OCI-LY3 (cell line): Measurements from ENCODE around the gene FAM229B.

Experiments used
- CTCF ChIP-seq: fragments of 200-600, 300-600 bp; sonication (generic); IDR thresholded peaks from 2 replicates; pipeline ENCODE4 v1.5.1; 2014; ENCODE audit warnings: antibody characterized with exemption, low read length, low read depth
- EZH2phosphoT487 ChIP-seq: fragments of 200-600 bp; shearing (Covaris generic); IDR thresholded peaks from 2 replicates; pipeline ENCODE4 v1.6.1; 2018; ENCODE audit warnings: antibody characterized with exemption, mixed run types, low read depth

GRCh38 chr6:112081569-112081968 lies 5.8 kb upstream of the FAM229B start:
- TF ChIP-seq CTCF (no peak), EZH2phosphoT487 (no peak)
